Left renal cortex interstitium (tissue), 4 donors: Measurements from ENCODE around the gene TRIM63. TPM values are rescaled to one million over a fixed set of nuclear protein-coding genes. Genes with fewer than 3 reads are reported as not detected.
"Not testable (repeated sequence)": the region's sequence is repeated elsewhere in the genome, so short reads cannot be mapped to it uniquely, and the experiment has no call there.

Experiments used
- DNase-seq, 4 donors: peaks; one replicate each; pipeline ENCODE4 v3.0.0-alpha.2; 2013; ENCODE audit warnings: low read depth in 4 of 4, low spot score in 2 of 4, missing footprints in 1 of 4
- polyA plus RNA-seq, 4 donors: library from polyadenylated mRNA; unstranded; fragments of 120-200 nt; gene quantifications; one replicate each; pipeline ENCODE4 v1.2.1, GENCODE V29; 2013; ENCODE audit not compliant: insufficient read length in 4 of 4

Gene TRIM63
- polyA plus RNA-seq, result under 1 TPM; 0.62 to 0.87 (median 0.75) TPM

DNA sequence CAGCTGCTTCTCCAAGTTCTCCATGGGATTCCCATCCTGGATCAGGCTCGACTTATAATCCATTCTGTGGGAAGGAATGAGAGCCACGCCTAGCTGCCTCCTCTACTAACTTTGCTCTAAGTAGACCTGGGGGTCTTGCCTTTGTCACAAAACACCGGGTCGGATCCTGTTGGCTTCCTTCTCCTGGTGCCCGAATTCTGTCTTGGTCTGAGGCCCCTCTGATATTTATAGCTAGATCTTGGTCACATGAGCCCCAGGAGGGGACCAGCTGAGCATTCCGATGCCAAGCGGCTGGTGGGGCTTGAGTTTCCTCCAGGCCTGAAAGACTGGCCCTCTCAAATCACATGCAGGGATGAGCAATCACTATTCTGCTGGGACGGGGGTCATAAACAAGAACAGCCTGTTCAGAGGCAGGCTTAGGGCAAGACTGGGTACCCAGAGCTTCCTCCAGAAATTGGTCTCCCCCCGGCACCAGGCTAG lies at the start of gene TRIM63:
TSS of gene TRIM63 (minus strand) at position 199 of the 480 bp plus-strand sequence. CDS start at position 63, 136 bp downstream.
- no peak for DNase-seq

DNA sequence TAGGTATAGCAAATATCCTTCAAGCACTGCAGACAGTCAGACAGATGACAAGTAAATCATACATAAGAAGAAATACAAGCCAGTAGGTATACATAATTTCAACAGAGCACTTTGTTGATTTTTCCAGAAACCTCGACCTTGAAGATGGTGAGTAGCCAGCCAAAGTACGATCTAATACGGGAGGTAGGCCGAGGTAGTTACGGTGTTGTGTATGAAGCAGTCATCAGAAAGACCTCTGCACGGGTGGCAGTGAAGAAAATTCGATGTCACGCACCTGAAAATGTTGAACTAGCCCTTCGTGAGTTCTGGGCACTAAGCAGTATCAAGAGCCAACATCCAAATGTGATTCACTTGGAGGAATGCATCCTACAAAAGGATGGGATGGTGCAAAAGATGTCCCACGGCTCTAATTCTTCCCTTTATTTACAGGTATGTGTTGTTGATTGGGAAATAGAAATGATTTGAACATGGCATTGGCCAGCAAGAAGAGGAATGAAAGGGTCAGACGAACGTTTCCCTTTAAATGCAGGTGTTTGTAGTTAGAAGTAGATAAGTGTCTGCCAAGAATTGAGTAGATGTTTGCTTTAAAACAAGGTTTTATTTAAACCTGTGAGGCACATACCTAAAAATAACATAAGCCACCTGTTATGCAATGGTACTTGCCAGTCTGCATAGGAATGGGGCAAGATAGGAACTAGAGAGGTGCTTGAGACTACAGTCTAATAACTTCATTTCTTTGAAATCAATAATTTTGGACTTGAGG lies 46.9 kb upstream of the TRIM63 start:
- no peak for DNase-seq

DNA sequence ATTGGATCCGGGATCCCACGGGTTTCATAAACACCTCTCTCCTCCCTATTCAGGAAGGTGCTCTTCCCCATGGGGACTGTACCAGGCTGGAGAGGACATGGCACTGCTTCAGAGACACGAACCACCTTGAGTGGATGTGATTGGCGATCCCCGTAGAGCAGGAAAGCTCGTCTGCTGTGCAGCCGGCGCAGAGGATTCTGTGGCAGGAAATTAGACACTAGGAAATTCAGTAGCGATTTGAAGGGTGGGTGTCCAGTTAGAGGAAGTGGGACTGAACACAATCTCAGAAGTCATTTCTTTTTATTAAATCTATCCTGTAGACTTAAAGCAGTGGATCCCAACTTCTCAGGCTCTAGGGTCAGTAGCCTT lies 45.0 kb upstream of the TRIM63 start:
- DNase-seq, result no peak

DNA sequence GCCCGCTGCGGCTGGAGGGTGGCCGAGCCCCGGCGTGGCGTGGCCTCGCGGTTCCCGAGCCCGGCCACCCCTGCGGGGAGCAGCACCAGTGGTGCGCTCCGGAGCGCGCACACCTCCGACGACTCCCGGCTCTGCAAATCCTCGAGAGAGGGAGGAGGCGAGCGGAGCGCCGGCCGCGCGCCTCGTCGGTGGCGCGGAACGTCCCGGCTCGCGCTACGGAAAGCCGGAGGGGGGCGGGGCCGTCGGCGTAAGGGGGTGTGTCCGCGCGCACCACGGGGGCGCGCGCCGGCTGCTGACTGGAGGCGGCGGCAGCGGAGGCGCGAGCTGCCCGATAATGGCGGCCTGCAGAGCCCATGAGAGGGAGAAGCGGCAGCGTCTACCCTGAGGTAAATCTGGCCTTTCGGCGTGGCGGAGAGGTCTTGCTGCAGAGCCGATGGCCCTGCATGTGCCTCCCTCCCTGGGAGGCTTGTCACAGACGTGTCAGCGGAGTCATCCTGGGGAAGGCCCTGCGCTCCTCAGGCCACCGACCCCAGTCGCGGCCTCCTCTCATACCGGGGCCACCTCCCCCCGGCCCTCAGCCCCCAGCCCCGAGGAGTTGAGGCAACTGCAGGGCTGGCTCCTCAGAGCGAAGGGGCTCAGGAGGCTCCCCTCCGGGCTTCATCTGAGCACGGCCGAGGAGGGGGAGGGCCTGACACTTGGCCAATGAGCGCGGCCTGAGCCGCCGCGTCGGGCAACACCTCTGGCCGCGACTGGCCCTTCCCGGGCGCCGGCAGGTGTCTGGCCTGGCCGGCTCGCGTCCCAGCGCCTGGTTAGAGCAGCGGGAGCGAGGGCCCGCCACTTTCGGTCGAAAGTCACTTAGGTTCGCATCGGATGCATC lies 44.3 kb upstream of the TRIM63 start, which contains the start of gene PDIK1L:
TSS of gene PDIK1L (plus strand) at position 295 of the 877 bp plus-strand sequence. CDS start 2,485 bp downstream, outside the sequence.
- DNase-seq, result peak in 3 of 4 donors; percentile 90 to 94 (median 93)

DNA sequence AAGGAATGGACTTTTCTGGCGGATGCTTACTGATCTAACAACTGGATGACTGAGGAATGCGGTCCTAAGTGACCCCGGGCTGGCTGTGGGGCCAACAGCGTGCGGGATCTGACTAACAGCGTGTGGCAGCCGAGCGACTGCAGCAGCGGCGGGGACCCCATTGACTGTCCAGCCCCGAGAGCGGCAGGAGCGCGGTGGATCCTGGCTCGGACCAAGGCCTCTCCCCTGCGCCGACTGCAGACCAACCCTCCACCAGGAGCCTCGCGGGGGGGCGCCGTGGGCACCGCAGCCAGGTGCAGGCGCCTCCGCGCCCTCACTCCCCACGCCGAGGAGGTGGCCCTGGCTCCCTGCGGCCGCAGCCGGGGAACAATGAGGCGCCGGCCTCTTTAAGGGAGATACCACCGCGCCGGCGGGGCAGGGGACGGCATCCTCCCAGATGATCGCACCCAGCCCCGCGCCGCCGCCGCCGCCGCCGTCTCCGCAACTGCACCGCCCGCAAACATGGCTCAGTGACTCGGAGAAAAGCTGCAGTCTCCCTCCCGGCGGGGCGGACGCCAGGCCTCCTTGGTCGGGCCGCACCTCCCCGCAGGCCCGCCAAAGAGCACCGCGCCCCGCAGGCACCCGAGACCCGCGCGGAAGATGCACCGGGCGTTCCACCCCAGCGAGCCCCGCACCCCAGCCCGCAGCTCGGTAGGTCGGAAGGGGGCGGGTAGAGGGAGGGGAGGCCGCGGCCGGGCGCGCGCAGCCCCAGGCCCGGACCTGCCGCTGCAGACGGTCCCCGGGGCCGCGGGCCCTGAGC lies 43.5 kb upstream of the TRIM63 start:
- DNase-seq, result peak in 3 of 4 donors; percentile 50 to 70 (median 69)

DNA sequence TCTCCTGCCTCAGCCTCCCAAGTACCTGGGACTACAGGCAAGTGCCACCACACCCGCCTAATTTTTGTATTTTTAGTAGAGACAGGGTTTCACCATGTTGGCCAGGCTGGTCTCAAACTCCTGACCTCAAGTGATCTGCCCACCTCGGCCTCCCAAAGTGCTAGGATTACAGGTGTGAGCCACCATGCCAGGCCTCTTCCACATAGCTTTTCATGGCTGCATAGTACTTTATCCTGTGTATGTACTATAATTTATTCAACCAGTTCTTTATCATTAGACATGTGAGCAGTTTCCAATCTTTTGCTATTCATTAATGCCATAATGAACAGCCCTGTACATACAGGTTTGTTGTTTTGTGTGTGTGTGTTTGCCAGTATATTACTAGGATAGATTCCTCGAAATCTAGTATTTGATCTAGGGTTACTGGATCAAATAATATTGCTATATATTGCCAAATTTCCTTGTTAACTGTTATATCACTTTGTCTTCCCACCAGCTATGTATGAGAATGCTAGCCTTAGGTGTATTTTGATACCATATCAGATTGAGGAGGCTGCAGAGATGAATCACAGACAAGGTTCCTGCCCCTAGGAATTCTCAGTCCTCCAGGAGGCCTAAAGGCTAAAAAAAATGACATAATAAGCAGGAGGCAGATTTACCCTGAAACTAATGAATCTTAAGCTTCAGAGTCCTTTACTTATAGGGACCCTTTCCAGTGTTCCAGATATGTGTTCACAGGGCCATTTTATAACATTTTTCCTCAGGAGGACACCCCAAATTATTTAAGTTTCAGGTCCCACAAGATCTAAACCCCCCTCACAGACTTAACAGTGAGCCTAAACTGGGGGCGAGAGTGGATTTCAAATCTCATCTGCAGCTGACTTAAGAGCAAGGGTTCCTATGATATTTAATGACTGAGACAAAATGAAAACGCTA lies 42.1 kb upstream of the TRIM63 start:
- DNase-seq, result no peak

DNA sequence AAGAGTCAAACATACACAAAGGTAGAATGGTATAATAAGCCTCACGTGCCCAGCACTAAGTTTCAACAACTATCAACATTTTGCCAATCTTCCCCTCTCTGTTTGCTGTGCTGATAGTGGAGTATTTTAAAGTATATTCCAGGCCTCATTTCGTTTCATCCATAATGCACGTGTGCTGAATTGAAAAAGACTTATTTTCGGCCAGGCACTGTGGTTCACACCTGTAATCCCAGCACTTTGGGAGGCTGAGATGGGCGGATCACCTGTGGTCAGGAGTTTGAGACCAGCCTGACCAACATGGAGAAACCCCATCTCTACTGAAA lies 37.8 kb upstream of the TRIM63 start:
- DNase-seq, result not testable (repeated sequence)

DNA sequence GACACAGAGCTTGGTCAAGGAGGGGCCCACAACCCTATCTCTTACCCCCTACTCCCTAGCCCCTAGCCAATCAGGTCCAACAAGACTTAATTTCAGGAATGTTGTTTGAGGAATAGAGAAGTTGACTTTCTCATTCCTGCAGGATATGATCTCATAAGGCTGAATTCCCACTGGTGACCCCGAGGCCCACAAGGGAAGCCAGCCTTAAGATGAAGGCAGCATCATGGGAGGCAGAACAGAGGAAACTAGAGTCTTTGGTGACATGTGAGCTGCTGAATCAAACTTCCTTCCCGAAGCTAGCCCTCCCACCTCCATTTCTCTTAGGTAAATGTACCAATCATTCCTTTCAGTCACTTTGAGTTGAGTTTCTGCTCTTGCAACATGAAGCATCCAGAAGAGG lies 35.1 kb upstream of the TRIM63 start:
- no peak for DNase-seq

DNA sequence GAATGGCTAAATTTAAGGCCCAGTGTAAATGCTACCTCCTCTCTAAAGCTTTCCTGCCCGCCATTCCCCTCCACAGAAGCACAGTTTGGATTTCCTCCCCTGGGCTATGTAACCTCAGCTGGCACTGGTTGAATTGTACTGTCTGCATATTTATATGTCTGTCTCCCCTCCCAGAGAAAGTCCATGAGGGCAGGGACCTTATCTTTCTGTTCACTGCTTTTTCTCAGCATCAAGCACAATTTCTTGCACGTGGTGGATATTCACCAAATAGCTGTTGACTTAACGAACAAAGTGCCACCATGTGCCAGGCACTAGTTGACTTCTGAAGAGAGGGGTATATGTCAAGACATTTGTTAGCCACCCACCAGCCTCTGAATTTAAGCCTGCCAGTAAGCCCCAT lies 34.7 kb upstream of the TRIM63 start:
- no peak for DNase-seq

DNA sequence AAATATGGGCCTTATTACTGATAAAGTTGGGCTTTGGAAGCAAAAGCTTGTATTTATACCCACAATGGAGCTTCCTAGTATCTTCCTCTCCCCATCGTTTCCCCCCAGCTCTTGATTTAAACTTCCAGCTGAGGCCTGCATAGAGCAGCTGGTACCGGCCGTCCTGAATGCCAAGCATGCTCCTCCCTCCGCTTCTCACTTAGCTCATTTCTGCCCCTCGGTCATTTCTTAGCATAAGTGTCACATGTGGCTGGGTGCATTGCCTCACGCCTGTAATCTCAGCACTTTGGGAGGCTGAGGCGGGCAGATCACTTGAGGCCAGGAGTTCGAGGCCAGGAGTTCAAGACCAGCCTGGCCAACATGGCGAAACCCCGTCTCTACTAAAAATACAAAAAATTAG lies 32.8 kb upstream of the TRIM63 start:
- DNase-seq, result not testable (repeated sequence)

DNA sequence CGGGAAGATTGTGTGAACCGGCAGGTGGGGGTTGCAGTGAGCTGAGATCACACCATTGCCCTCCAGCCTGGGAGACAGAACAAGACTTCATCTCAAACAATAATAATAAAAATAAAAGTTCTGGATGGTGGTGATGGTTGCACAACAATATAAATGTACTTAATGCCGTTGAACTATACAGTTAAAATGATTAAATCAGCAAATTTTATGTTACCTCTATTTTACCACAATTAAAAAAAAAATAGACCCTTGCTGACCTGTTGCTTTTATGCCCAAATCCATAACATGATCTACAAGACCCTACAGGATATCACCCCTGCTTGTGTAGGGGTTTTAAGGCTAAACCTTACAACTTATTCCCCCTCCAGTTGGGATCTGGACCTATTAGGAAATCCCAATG lies 32.4 kb upstream of the TRIM63 start:
- no peak for DNase-seq

DNA sequence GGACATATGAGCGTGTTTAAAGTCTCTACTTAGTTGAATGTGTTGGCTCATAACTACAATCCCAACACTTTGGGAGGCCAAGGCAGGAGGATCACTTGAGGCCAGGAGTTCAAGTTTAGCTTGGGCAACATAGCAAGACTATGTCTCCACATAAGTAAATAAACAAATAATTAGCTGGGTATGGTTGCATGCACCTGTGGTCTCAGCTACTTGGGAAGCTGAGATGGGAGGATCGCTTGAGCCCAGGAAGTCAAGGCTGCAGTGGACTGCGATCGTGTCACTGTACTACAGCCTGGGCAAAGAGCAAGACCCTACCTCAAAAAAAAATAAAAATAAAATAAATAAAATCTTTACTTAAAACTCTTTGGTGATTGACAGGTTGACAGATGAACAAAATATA lies 31.2 kb upstream of the TRIM63 start:
- DNase-seq, result no peak

DNA sequence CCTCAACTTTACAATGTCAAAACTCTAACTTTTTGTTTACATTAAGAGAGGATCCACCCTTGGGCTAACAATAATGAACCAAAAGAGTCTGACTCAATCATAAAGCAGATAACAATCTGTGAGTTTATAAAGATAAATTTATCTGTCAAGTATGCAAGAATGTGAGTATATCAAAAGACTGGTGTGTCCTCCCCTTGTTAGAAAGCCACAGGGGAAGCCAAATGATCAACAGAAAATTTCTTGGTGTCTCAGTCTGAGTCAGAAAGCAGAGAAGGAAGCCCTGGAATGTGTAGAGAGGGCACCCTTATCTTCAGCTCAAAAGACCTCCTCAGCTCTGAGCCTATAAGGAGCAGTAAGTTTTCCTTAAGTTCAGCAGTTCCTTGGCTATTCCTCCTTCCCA lies 30.3 kb upstream of the TRIM63 start:
- DNase-seq, result no peak

DNA sequence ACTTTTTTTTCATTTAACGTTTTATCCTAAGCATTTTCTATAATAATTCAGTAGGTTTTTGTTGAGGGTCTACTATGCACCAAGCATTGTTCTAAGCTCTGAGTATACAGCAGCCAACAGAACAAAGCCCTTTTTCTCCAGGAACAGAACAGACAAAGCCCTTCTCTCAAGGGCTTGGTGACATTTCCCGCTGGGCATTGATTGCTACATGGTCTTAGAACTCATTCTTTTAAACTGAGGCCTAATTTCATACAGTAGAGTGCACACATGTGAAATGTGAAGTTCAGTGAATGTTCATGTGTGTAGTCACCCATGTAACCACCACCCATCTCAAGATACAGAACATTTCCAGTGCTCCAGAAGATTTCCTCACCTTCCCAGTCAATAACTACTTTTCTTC lies 29.0 kb upstream of the TRIM63 start:
- no peak for DNase-seq

DNA sequence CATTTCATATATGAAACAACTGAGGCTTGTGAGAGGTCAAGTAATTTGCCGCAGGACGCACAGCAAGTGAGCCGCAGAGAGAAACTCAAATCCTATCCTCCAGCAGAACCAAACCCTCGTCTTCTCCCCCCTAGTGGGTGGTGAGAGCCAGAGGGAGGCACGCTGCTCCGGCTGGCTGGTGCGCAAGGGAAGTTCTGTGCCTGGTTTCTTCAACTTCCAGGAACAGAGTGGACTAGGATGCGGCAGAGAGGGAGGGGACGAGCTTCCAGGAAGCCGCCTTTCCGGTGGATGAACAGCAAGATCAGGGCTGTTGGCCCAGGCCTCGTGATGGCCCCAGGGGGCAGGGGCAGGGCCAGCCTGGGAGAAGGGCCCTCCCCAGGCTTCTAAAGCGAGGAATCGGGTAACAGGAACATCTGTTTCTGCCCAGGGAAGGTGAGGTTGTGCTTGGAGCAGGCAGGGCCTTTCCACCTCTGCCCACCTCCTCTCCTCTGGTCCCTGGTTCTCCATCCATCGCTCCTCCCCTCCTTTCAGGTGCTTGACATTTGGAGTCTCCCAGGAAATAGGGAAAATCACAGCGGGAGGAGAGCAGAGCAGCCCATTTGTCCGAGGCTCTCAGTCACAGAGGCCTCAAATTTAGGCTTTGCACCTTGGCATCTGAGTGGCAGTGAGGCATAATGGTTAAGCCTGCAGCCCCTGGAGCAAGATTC lies 27.4 kb upstream of the TRIM63 start:
- DNase-seq, result peak in 1 of 4 donors; percentile 25

DNA sequence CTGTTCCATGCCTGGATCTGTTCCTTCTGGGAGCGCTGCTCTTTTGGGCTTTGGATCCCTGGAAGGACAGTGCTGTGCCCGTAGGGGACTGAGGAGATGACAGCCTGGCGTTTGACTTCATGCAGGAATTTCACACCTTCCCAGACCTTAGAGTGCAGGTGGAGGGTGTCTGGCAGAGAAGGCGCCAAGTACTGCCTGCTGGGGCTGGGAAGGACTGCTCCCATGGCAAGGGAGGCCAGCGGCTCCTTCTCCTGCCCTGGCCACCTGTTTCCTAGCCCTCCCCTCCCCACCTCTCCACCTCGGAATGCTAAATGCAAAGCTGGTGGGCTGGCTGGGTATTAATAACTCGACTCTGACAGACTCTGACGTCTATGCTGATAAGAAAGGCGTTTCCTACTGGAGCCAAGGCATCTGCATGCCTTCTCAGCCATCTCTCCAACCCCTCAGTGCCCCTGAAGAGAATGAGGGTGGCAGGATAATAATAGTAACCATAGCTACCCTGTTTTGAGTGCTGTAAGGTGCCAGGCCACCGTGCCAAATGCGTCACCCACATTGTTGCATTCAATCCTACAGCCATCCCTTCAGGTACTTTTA lies 26.7 kb upstream of the TRIM63 start:
- DNase-seq, result no peak

DNA sequence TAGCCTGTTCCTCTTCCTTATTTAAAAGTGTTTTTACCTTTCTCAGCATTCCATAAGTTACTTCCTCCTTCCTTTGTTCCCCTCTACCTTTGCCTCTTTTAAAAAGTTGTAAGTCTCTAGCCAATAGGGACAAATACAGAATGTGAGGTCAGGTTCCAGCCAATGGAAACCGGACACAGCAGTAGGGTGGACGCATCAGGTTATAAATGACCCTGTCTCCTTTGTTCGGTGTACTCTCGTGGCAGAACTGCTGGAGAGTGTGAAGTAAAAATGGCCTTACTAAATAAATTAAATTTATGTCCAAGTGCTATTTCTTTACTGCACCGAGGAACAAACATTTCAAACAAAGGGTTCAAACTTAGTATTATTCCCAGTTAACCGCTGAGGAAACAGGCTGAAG lies 26.1 kb upstream of the TRIM63 start:
- DNase-seq, result not testable (repeated sequence)

DNA sequence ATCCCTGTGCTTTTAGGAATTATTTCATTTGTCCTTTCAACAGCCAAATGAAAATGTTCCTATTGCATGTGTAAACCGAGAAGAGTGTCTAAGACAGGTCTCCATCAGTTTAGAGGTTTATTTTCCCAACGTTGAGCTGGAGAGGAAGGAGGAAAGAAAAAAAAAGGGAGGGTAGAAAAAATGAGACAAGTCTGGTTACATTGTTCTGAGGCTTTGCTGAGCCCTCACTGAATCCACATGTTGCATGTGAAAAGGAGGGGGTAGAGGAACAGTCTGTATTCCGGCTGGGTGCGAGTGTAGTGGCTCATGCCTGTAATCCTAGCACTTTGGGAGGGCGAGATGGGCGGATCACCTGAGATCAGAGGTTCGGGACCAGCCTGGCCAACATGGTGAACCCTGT lies 25.0 kb upstream of the TRIM63 start:
- no peak for DNase-seq

DNA sequence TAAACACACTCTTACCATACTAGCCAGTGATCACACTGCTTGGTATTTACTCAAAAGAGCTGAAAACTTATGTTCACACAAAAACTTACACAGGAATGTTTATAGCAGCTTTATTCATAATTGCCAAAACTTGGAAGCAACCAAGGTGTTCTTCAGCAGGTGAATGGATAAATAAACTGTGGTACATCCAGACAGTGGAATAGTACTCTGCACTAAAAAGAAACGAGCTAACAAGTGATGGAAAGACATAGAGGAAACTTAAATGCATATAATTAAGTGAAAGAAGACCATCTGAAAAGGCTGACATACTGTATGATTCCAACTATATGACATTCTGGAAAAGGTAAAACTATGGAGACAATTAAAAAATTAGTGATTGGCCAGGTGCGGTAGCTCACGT lies 23.5 kb upstream of the TRIM63 start:
- no peak for DNase-seq
